Measurements from ENCODE around the gene UFC1. TPM values are rescaled to one million over a fixed set of nuclear protein-coding genes. Genes with fewer than 3 reads are reported as not detected.

Gene UFC1
- total and polyA plus RNA-seq, 2 of the 13 experiments (the other 11 are each of a cell fraction or from before 2014, with no cell fraction given) = 72.8 to 85.2 TPM

- TF ChIP-seq KDM5B (CRISPR knock-in tag; IDR thresholded peaks at IDR 0.05; ENCODE audit: borderline replicate concordance) (no peak; the same call in 1 of the 2 replicates), TOPORS (CRISPR knock-in tag; IDR thresholded peaks at IDR 0.05) (peak; percentile 53; the same call in 1 of the 2 replicates), GTF3A (CRISPR knock-in tag; conservative IDR thresholded peaks at IDR 0.05) (no peak; the same call in 1 of the 2 replicates), HES4 (CRISPR knock-in tag; IDR thresholded peaks at IDR 0.05; ENCODE audit: borderline replicate concordance) (0 out of 2 replicates have a peak, but pooled peaks have one; percentile 46), ZBTB7A (CRISPR knock-in tag; IDR thresholded peaks at IDR 0.05) (no peak; the same call in 1 of the 2 replicates), MYNN (CRISPR knock-in tag; IDR thresholded peaks at IDR 0.05; ENCODE audit: low read depth) (no peak), ZNF747 (CRISPR knock-in tag; IDR thresholded peaks at IDR 0.05; ENCODE audit: borderline replicate concordance) (peak; percentile 48; the same call in 1 of the 2 replicates), ATF7 (IDR thresholded peaks at IDR 0.05) (no peak), ATF7 (CRISPR knock-in tag; IDR thresholded peaks at IDR 0.05) (peak; percentile 29; the same call in 1 of the 2 replicates), ZNF557 (CRISPR knock-in tag; IDR thresholded peaks at IDR 0.05) (no peak), KLF13 (CRISPR knock-in tag; IDR thresholded peaks at IDR 0.05) (no peak), BRCA1 (CRISPR knock-in tag; IDR thresholded peaks at IDR 0.05) (no peak), CCAR2 (optimal IDR thresholded peaks at IDR 0.05; ENCODE audit: low read depth, low read length) (no peak), ZNF275 (CRISPR knock-in tag; IDR thresholded peaks at IDR 0.05; ENCODE audit: borderline replicate concordance) (peak; percentile 27; the same call in 1 of the 2 replicates), BORCS8-MEF2B (CRISPR knock-in tag; IDR thresholded peaks at IDR 0.05) (peak; percentile 74; the same call in 1 of the 2 replicates), GFI1 (CRISPR knock-in tag; IDR thresholded peaks at IDR 0.05; ENCODE audit: borderline replicate concordance) (peak; percentile 46; the same call in 1 of the 2 replicates), ZFAT (CRISPR knock-in tag; conservative IDR thresholded peaks at IDR 0.05) (no peak), SIX4 (CRISPR knock-in tag; IDR thresholded peaks at IDR 0.05) (no peak; the same call in 1 of the 2 replicates), CREM (IDR thresholded peaks at IDR 0.05) (peak; percentile 82; the same call in 1 of the 2 replicates), CREM (CRISPR knock-in tag; IDR thresholded peaks at IDR 0.05) (no peak), RFXAP (CRISPR knock-in tag; IDR thresholded peaks at IDR 0.05; ENCODE audit: borderline replicate concordance) (no peak), SKI (IDR thresholded peaks at IDR 0.05; ENCODE audit: partially characterized antibody) (no peak), REST (IDR thresholded peaks at IDR 0.05; ENCODE audit: borderline replicate concordance in 1 of 2, low read depth in 1 of 2, low read length in 2 of 2) (no peak), HINFP (CRISPR knock-in tag; IDR thresholded peaks at IDR 0.05; ENCODE audit: low read depth) (0 out of 2 replicates have a peak, but pooled peaks have one; percentile 55), TGIF2 (CRISPR knock-in tag; IDR thresholded peaks at IDR 0.05) (peak; percentile 75; the same call in 1 of the 2 replicates)
Measured at GRCh38 chr1:161153682-161154337, at the start of gene UFC1 (continued).

Data from HepG2 (cell line).